ENCODE data around the gene CLNK.

The CLNK gene

DNA sequence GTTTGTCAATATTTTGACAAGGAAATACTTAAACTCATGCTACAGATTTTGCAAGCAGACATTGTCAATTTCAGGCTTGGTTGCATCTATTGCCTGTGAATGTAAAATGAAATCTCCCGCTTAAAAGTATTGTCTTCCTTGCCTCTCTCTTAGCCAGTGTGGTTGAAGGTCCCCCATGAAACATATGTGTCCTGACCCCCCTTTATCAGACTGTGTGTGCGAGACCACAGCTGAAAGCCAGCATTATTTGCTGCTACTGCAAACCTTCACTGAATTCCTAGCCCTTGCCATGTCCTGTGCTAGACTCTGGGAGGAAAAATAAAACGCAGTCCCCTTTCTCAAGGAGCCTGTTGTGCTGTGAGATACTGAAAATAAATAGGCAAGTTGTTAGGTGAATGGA, 16.6 kb upstream of the CLNK start:
- DNase-seq = no peak

DNA sequence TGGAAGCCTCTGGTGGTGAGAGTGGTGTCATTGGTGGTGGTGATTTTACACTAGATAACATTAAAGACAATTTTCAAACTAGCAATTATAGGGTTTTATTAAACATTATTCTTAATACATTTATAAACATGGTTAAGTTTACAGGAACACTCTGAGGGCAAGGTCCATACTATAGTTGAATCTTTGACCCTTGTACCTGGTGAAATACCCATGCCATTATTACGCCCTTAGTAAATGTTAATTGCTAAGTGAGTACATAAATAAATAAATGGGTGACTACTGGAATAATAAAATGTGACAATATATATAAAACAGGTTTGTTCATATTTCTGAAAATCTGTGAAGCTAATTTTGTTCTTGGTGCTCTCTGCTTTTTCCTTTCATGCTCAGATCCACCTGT, 13.6 kb upstream of the CLNK start:
- no peak for DNase-seq

DNA sequence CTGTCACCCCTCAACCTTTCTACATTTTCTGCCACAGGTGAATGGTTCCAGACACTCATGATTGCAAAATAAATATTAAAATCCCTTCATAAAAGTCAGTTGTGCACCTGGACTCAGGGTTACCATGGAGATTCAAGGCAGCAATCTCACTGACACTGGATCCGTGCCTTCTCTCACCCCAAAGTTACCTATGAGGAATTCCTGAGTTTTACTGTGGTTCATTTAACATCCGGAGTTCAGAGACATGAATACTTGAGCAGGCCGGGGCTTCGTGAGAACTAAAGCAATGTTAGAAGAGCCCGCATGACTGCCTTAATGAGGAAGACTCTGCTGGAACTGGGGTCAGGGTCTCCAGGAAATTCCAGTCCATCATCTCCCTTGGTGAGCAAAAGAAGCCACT, 12.5 kb upstream of the CLNK start:
- DNase-seq = peak; percentile 78

DNA sequence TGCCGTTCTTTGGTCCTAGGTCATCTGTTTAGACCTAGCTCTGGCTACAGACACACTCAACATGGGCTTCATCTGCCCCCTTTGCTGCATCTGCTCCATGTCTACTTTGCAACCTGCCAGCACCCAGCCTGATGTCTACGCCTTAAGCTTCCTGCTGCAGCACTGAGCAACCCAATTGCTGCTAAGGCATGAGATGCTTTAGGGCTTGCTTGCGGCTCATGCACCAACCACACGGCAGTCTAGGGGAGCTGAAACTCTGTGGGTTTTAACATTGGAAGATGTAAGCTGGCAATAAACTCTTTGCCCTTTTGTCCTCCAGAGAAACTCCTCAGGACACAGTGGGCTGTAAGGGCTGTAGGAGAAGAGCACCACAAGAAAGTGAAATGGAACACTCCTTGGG, 11.7 kb upstream of the CLNK start:
- DNase-seq = no peak

DNA sequence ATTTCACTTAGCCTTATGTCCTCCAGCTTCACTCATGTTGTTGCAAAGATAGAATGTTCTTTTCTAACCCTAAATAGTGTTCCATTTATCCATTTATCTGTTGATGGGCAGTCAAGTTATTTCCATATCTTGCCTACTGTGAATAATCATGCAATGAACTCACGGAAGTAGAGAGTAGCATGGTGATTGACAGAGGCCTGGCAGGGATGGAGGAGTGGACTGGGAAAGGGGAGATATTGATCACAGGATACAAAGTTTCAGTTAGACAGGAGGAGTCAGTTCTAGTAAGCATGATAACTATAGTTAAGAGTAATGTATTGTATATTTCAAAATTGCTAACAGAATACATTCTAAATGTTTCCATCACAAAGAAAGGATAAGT, 10.3 kb upstream of the CLNK start:
- no peak for DNase-seq

DNA sequence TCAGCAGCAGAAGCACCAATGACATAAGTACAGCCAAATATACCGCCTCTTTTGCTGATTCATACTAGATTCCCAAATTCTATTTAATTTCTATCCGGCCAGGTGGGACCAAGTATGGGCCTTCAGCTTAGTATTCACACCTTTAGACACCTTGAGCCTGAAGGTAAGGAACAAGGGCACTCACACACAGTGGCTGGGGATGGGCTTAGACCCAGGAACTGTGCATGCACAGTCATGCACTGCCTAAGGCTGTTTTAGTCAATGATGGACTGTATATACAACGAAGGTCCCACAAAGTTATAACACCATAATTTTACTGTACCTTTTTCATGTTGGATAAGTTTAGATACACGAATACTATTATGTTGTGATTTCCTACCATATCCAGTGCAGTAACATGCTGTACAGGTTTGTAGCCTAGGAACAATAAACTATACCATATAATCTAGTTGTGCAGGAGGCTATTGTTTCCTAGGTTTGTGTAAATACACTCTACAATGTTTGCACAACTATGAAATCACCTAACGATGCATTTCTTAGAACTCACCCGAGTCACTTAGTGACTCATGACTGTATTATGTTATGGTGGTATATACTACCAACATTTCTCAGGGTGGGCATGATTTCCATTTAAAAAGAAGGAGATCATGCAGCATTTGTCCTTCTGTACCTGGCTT, 9.7 kb upstream of the CLNK start:
- no peak for DNase-seq

DNA sequence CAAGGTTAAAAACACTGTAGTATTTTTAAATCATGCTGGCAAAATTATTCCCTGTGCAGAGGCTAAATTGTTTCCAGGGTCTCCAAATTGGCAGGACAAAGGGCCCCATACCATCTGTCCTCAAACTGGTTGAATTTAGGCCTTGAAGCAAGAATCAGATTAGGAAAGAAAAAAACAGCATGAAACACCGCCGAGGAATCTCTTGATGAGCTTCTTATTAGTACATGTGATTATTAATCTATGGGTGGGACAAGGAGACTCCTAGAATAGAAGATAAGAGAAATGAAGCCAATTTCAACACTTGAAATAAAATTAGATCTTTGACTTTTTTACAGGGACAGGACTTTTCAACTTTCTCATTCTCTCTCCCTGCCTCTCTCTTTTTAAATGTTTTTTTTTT, 7.1 kb upstream of the CLNK start:
- no peak for DNase-seq

DNA sequence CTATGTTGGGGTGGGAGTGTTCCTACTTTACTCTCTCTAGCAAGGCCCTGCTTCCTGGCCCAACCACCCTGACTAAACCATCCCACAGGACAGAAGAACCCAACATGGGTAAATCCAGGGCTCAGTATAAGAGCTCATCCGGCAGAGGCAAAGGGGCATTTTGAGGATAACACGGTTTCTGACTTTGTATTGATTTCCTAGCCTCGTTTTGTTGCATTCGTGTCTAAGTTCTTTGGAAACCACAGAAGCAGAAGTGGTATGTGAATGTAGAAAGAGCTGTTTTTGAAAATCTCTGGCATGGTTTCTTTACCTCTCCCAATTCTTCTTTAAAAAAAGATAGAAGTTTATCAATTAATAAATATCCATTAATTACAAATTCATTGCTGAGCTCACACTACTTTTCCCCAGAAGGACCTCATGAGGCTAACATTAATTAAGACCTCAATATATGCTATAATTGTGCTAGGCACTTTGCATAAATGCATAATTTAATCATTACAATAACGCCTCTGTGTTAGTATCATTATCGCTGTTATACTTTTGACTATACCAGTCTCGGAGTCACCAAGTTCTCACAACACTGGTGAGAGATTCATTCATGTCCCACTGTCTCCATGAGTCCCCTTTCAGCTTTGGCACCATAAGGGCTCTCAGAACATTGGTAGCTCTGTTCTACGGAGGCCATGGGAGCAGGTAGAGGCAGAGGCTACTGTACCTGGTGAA, 5.8 kb upstream of the CLNK start:
- no peak for DNase-seq

DNA sequence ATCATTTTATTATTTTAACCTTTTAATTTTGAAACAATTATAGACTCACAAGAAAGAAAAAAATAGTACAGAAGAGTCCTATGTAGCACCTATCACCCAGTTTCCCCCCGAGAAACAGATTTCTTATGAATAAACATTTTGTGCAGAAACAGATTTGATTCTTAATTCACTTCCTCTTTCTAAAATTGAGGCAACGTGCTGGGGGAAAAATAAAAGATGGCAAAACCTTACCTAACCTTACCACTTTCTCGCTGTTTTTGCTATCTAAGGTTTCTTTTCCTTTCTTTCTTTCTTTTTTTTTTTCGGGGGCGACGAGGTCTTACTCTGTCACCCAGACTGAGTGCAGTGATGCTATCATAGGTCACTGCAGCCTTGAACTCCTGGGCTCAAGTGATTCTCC, 4.3 kb upstream of the CLNK start:
- no peak for DNase-seq

DNA sequence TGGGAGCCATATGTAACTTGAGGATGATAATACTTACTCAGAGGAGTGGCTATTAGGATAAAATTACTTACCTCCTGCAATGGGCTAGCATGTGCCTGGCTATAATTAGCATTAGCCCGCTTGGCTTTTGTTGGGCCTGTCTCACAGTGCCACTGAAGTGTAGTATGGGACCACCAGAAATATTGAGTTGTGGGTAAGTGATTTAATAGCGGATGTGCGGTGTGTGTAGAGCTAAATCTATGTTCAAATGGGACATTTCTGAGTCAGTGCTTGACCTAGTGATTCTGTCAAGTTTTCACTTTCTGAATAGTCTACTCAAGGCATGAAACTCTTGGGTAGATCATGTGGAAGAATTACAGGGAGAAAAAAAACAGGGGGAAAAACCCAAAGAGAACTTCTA, 3.5 kb upstream of the CLNK start:
- no peak for DNase-seq

DNA sequence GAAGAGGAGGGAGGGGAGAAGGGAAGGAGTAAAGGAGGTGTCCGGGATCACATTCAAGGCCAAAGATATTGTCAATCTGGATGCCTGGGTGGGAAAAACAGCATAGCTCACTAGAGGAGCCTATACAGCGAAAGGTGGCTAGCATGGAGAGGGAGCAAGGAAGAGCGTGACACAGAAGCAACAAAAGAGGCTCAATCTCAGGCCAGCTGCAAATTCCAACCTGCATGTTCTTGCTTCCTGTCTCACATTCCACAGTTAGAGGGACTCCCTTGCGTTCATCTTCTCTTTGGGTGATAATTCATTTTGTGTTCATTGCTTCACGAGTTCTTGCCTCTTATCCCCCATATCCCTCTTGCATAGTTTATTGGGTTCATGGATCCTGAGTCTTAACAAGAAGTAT, 3.0 kb upstream of the CLNK start:
- no peak for DNase-seq

DNA sequence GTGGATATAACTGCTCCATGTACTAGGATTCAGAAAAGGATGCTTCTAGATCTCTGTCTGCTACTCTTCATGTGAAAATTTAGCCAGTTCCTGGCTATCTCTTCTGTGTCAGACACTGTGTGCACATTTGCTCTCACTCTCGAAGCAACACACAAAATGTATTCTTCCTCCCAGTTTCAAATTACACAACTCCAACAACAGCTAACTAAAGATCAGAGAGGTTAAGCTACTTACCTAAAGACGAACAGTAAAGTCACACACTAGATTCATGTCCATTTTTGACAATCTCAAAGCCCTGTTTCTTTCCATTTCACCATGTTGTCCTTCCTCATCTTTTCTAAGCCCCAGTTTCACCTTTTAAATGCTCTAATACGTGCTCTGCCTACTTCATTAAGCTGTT, 2.2 kb downstream of the CLNK start:
- no peak for DNase-seq

DNA sequence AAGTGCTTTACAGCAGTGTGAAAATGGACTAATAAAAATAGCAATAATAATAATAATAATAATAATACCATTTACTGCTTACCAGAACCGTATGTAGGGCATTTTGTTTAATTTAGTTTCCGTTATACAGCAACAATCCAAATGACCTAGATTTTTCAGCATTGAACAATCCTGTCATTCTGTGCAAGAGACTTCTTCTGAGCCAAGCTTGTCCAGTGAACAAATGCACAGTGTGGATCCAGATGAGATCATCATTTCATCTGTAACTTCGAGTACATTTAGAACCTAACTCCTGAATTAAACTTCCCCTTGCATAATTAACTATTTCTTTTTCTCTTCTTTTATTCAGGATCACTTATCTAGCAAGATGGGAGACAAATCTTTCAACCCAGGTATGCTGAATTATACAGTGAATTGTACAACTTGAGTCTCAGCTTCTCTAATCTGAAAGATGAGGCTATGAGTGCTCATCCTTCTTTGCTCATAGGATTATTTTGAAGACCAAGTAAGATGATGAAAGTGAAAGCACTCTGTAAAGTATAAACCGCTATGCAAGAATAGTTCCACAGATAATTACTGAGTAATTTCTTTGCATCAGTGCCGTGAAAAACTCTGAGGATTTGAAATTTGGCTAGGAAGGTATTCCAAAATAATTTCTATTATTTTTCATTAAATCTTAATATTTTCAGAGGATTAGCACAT, 6.6 kb downstream of the CLNK start:
- no peak for DNase-seq

DNA sequence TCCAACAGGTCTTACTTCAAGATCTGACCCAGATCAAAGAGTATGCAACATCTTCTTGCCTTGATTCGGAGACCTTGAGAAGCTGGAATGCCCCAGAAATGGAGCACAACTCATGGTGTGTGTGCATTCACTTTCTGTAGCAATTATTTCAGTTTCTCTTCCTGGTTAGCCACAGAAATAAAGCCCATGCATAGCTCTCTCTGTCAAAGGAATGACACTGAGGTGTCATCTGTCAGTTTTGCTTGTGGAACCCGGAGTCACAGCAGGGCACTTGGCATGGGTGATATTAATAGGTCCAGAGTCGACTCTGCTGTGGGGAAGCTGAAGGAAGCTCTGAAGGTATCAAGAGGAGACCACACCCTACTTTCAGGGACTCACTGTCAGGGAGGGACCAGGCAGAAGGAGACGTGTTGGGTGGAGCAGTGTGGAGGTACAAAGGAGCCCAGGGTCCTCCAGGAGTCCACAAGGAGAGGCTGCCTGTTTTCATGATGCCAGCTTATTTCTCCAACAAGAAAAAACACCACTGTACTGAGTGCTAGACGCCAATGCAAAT, 10.7 kb downstream of the CLNK start:
- no peak for DNase-seq

DNA sequence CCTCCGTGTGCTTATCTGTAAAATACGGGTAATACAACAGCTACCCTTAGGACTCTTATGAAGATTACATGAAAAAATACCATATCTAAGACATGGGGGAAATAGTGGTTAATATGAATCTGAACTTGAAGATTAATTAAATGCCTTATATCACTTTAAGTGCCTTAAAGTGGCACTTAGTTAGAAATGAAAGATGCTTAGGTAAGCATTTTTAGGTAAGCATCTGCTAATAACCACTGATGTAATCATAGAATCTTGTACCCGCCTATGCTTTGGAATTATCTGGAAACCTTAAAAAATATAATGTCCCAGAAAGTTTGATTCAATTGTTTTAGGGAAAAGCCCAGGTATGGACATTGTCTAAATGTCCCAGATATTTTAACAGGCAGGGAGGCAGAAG, 12.2 kb downstream of the CLNK start:
- DNase-seq = no peak

DNA sequence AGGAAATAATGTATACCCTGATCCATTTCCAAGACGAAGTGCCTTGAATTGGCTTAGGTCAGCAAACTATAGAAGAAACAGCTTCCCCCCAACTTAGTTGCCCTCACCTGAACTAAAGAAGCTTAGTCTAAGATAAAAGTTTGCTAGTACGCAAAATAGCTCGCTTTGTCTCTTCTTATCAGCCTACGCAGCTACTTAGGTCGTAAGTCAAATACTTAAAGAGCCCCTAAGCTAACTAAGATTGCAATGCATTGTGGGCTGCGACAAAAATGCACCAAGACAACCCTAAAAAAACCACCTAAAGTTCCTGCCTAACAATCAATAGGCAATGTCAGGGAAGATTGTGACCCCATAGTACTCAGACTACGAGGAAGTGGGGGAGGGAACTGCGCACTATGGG, 12.8 kb downstream of the CLNK start:
- DNase-seq = no peak

DNA sequence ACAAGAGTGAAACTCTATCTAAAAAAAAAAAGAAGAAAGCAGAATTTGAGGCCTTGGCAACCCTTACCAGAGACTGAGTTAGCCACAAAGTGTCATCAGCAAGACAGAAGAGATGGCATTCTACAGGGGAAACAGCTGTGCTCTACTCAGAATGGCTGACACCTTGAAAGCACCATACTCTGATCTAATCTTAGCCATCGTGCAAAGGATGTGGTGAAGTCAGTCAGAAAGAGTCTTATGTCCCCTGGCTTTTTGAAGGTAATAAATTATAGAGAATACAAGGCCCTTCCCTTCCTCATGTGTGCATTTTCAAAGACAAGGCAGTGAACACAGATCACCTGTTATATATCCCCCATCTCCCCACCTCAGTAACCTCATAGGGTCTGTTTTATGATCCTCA, 13.2 kb downstream of the CLNK start:
- DNase-seq = no peak

DNA sequence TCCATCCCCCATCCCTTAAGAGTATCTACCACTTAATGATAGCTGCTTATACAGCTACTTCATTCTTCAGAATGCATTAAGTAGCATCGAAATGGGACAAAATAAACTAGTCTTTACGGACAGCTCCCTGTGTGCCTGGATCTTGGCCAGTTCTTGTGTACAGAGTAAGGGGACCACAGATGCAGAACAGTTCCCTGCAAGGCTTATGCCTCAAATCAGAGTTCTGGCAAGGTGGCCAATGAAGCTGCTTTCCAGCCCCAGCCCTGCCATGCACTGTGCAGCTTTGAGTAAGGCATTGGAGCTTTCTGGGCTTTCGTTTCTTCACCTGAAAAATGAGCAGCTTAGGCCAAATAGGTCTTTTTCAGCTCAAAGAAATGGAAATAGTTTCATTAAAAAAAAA, 14.2 kb downstream of the CLNK start:
- no peak for DNase-seq

DNA sequence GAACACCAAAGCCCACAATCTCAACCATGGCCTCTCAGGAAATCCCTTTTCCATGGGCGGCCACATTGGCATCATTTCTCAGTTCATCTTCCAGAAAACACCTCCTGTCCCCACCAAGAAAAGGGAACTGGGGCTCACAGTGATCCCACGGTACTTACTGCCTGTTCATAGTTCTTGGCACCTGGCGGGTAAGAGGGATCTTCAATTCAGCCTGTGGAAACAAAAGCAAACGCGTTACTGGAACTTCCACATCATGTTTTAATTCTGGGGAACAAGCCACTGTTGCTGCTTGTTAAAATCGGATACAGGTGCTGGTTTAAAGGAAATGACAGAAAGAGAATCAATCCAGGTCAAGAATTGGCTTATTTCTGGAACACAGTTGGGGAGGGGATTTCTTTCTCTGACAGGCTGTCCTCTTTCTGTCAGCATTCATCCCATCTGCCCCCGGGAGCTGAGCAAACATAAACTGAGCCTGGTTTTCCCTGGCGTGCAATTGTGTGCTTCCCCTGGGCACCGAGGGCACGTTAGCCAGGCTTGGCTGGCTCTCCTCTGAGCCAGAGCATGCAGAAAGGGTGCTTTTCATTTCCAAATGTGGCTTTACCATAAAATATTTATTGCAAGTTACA, 16.8 kb downstream of the CLNK start:
- peak; percentile 91 for DNase-seq

DNA sequence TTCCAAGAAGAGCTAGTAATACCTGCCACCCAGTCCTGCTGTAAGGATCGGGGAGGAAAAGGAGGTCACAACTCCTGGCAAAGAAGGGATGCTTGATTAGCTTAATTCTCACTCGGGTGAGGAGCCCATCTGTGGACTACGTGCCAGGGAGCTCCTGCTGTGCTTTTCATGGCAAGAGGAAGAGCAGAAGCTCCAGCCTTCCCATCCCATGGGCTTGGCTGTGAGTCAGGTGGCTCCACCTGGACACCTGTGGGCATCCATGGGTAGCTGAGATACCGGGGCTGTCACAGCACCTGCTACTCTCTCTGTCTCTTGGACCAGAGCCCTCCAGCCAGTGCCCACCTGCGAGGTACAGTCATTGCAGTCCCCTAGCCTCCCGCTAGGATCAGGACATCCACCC, 18.0 kb downstream of the CLNK start:
- peak; percentile 57 for DNase-seq

DNA sequence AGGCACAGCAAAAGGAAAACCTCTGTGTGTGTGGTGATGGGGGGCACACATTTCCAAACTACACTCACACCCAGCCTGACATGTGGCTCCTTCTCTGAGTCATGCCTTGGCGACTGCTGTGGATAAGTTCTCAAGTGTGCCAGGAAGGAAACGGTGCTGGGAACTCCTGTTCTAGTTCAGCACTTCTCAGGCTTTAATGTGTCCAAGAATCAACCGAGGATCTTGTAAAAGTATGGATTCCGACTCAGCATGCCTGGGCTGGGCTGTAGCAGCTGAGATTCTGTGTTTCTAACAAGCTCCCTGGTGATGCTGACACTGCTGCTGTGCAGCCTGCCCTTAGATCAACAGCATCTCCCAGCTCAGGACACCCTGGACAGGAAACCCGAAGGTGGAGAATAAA, 20.2 kb downstream of the CLNK start:
- DNase-seq = no peak

DNA sequence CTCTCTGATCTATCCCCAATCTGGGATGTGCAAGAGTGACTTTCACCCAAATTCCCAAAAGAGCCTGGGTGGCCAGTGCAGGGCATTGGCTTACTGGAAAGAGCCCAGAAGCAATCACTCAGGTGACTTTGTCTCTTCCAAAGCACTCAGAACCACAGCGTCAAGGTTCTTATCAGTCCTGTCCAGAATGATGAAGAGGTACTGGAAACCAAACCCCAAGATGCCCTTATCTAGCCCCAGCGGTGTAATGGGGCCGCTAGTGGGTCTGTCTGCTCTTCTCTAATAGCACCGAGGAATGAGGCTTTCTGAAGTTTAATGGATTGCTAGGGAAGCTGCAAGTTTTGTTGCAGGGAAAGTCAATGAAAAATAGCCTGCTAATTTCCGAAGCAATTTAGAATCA, 21.6 kb downstream of the CLNK start:
- no peak for DNase-seq

DNA sequence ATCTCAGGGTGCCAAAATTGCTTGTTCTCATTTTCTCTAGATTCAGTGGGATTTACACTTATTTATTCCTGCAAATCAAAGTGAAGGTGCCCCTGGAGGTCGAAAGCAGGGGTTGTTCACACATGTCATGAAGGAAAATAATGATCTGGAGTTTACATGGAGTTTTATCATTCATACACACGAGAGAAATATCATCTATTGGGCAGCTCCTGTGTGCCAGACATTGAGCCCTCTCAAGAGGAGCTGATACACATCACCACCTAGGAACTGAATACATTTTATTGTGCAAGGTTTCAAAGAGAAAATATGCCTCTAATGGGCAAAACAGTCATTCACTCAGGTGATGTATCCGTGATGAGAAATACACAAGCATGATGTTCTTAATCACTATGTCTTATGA, 23.5 kb downstream of the CLNK start:
- DNase-seq = no peak

DNA sequence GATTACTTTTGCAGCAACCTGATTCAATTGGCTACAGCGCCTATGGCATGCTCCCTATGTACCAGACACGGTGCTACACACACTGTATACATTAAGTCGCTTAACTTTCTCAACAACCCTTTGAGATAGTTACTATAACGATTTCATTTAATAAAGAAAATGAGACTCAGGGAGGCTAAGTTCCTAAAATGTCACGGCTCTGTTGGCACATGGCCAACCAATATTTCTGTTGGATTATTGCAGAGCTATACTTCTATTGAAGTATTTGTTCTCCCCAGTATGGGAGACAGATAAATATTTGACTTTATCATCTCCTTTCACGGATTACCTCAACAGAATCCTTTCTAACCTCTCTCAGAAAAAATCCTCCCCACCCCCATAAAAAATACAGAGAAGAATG, 25.3 kb downstream of the CLNK start:
- DNase-seq = no peak
